Right lobe of liver (tissue), 6 donors: ENCODE results near the gene SMG7. TPM values are rescaled to one million over a fixed set of nuclear protein-coding genes. Genes with fewer than 3 reads are reported as not detected.

Experiments
- ATAC-seq, 4 donors: fragments of 200-7000 bp; cut with Tn5 transposase; one replicate each; pipeline ENCODE4 v1.9.1; 2020; ENCODE audit warnings: mild to moderate bottlenecking in 4 of 4, moderate library complexity in 4 of 4
- DNase-seq, 3 donors: peaks; one replicate each; pipeline ENCODE4 v3.0.0-alpha.2; 2020
- H3K27ac ChIP-seq, 3 donors: fragments of 200-600 bp; one replicate each; pipeline ENCODE4 v1.8.0; 2022
- H3K27me3 ChIP-seq, 2 donors: fragments of 200-600 bp; one replicate each; pipeline ENCODE4 v1.8.0; 2022
- H3K36me3 ChIP-seq, 4 donors: fragments of 200-600 bp; sonication (generic) in 1 of 4; one replicate each; pipeline versions ENCODE4 v1.5.1 to v1.8.0; 2017 to 2022; ENCODE audit warnings: control low read depth in 1 of 4
- H3K4me1 ChIP-seq, 4 donors: fragments of 200-600 bp; sonication (generic) in 1 of 4; one replicate each; pipeline versions ENCODE4 v1.5.1 to v1.8.0; 2017 to 2022; ENCODE audit warnings: control low read depth in 1 of 4
- H3K4me3 ChIP-seq, 3 donors: fragments of 200-600 bp; one replicate each; pipeline ENCODE4 v1.8.0; 2022
- H3K9me3 ChIP-seq, 4 donors: fragments of 200-600 bp; sonication (generic) in 1 of 4; one replicate each; pipeline versions ENCODE4 v1.5.1 to v1.8.0; 2017 to 2022; ENCODE audit warnings: control low read depth in 1 of 4
- POLR2A ChIP-seq: fragments of 450-650 bp; IDR thresholded peaks from one replicate; pipeline ENCODE4 v1.6.1; 2017; ENCODE audit warnings: antibody characterized with exemption, mild to moderate bottlenecking
- WGBS: methylation state at CpG from one replicate; pipeline ENCODE4 v1.1.6; 2018; ENCODE audit warnings: low coverage, low lambda C conversion rate; ENCODE audit not compliant: insufficient coverage; ENCODE audit errors: missing lambda C conversion rate; 5-methylcytosine and 5-hydroxymethylcytosine counted together
- intact Hi-C, 2 donors: fragments of 100-400 bp; cut with DNase I; formaldehyde crosslinking; loops; one replicate each; pipeline versions ENCODE4 v1.11.2 to v1.14.1; 2022
- total RNA-seq, 6 experiments: library from RNA; depleted of rRNA in 2 of 6; stranded (reverse); fragments of >200 nt in 2 of 6; fragmentation: NEBNext Ultra II Directional in 3 of 6; extraction: Animal tissue kit (Norgen Biotek cat#: 25700) in 3 of 6; gene quantifications; one replicate each; pipeline versions ENCODE4 v1.1.0 to v1.2.4, GENCODE V29; 2016 to 2023
- TF ChIP-seq, protein P1 (sequence below), 4 donors: fragments of 200-600 bp in 3 of 4; fragments of 450-650 bp in 1 of 4; IDR thresholded peaks; one replicate each; pipeline versions ENCODE4 v1.5.1 to v1.8.0; 2016 to 2022; ENCODE audit warnings: antibody characterized with exemption in 4 of 4, mild to moderate bottlenecking in 2 of 4
- donor health status: DM: no; HTN: yes; CAD: no.
- donor health status: DM: no; HTN: no; CAD: no.
- donor health status: DM: no; HTN: no; CAD: no.
- donor health status: DM: no; HTN: yes; CAD: no.
- donor health status: DM: no; HTN: yes; CAD: no.

SMG7 gene
- total RNA-seq, 6 experiments from 2014 or later = 23.5 to 35.3 (median 25.2) TPM

GRCh38 chr1:183493540-183494245 lies 21.4 kb downstream of the SMG7 start:
- no peak for DNase-seq
- intact Hi-C loops = no loop called here
- H3K27ac ChIP-seq = no peak overlapping the region
- H3K4me1 ChIP-seq = no peaks in the 10 kb centered on the region
- no peaks in the 10 kb centered on the region for H3K9me3 ChIP-seq
- H3K36me3 ChIP-seq = no peaks in the 10 kb centered on the region
- WGBS = 86% methylated on average over 8 of the region's 12 CpGs
- TF ChIP-seq POLR2A = no peak
- TF ChIP-seq, protein P1, sequence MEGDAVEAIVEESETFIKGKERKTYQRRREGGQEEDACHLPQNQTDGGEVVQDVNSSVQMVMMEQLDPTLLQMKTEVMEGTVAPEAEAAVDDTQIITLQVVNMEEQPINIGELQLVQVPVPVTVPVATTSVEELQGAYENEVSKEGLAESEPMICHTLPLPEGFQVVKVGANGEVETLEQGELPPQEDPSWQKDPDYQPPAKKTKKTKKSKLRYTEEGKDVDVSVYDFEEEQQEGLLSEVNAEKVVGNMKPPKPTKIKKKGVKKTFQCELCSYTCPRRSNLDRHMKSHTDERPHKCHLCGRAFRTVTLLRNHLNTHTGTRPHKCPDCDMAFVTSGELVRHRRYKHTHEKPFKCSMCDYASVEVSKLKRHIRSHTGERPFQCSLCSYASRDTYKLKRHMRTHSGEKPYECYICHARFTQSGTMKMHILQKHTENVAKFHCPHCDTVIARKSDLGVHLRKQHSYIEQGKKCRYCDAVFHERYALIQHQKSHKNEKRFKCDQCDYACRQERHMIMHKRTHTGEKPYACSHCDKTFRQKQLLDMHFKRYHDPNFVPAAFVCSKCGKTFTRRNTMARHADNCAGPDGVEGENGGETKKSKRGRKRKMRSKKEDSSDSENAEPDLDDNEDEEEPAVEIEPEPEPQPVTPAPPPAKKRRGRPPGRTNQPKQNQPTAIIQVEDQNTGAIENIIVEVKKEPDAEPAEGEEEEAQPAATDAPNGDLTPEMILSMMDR (IDR thresholded peaks at IDR 0.05) = no peak
- no peak overlapping the region for H3K4me3 ChIP-seq
- no peak for ATAC-seq
- H3K27me3 ChIP-seq = no peaks in the 10 kb centered on the region

DNA sequence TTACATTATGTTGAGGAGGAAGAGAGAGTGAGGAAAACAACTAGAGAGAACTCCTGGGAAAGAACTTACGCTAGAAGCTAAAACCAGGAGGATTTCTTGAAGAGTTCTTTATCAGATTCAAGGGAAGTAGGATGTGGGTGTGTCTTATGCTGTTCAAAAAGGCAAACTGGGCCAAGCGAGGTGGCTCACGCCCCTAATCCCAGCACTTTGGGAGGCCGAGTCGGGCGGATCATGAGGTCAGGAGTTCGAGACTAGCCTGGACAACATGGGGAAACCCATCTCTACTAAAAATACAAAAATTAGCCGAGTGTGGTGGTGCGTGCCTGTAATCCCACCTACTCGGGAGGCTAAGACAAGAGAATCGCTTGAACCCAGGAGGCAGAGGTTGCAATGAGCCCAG lies 23.1 kb downstream of the SMG7 start:
- Histone ChIP-seq H3K4me1 (no peaks in the 10 kb centered on the region), H3K4me3 (no peak overlapping the region), H3K27me3 (no peaks in the 10 kb centered on the region), H3K9me3 (no peaks in the 10 kb centered on the region), H3K27ac (no peak overlapping the region), H3K36me3 (no peaks in the 10 kb centered on the region)
- 96% methylated on average over 4 of the region's 11 CpGs for WGBS
- no peak for DNase-seq
- ATAC-seq = no peak
- intact Hi-C loops = no loop called here
- TF ChIP-seq, protein P1 (IDR thresholded peaks at IDR 0.05) = no peak
- no peak for TF ChIP-seq POLR2A

DNA sequence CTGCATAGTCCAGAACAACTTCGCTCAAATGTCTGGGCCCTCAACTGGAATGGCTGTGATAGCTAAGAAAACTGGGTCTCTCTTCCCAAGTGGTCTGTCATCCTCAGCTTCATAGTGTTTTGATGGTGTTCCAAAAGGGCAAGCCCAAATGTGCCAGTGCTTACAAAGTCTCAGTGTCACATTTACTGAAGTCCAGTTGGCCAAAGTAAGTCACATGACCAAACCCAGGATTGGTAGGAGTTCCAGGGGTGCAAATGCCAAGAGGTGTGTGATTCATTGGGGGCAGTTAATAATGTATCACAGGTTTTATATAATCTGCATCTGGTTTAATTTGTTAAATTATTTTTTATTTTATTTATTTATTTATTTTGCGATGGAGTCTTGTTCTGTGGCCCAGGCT lies 24.9 kb downstream of the SMG7 start:
- Histone ChIP-seq H3K4me1 (no peaks in the 10 kb centered on the region), H3K4me3 (no peak overlapping the region), H3K36me3 (no peaks in the 10 kb centered on the region), H3K9me3 (no peaks in the 10 kb centered on the region), H3K27me3 (no peaks in the 10 kb centered on the region), H3K27ac (no peak overlapping the region)
- TF ChIP-seq, protein P1 (IDR thresholded peaks at IDR 0.05) = no peak
- no peak for TF ChIP-seq POLR2A
- intact Hi-C loops = no loop called here
- DNase-seq (no peak), ATAC-seq (no peak)
- 95% methylated on average over 2 of the region's 2 CpGs for WGBS

- no peak overlapping the region for H3K27ac ChIP-seq
- H3K4me3 ChIP-seq = no peak overlapping the region
- ATAC-seq = no peak
- H3K27me3 ChIP-seq = no peaks in the 10 kb centered on the region
- H3K4me1 ChIP-seq = peaks cover 0 to 8% (median 0%) of the 10 kb centered on the region in 4 donors
- WGBS = 76% methylated on average over 6 of the region's 6 CpGs
- no peak for DNase-seq
- no peaks in the 10 kb centered on the region for H3K36me3 ChIP-seq
- TF ChIP-seq POLR2A = no peak
- TF ChIP-seq, protein P1 (IDR thresholded peaks at IDR 0.05) = no peak
- intact Hi-C loops = no loop called here
- H3K9me3 ChIP-seq = no peaks in the 10 kb centered on the region
Measured at GRCh38 chr1:183498342-183498991, 26.2 kb downstream of the SMG7 start.
